A549 (cell line): ENCODE data around the gene COL13A1. TPM values are rescaled to one million over a fixed set of nuclear protein-coding genes. Genes with fewer than 3 reads are reported as not detected.
A peak's percentile ranks its signal among the peaks of the same experiment; 100 is the strongest.

Experiments
- ATAC-seq, 2 experiments: fragments of 200-7000 bp in 1 of 2; fragments of >200 bp in 1 of 2; cut with Nextera tagmentation in 1 of 2; cut with Tn5 transposase in 1 of 2; 3 replicates each; pipeline versions ENCODE4 v1.8.0 to v1.9.1; 2018 to 2020; ENCODE audit warnings: mild to moderate bottlenecking in 1 of 2, moderate library complexity in 1 of 2
- CTCF ChIA-PET: fragments of 300-600 bp; sonication (Branson Sonifier 250); formaldehyde crosslinking; extraction: SDS; loops from one replicate; lab custom pipeline; 2021; ENCODE audit warnings: antibody characterized with exemption, inconsistent platforms; lab: Yijun Ruan, JAX
- POLR2A ChIA-PET: fragments of 350-600 bp; formaldehyde crosslinking; extraction: SDS; loops from one replicate; lab custom pipeline; 2021; ENCODE audit warnings: antibody characterized with exemption, inconsistent platforms; lab: Yijun Ruan, JAX
- DNase-seq, 2 experiments: peaks; one replicate each; pipeline versions ENCODE4 v3.0.0 to v3.0.0-alpha.2; 2011 to 2016; ENCODE audit warnings: low read depth in 1 of 2, low spot score in 1 of 2
- FAIRE-seq: peaks from 2 replicates; lab custom pipeline; 2011; peaks lifted over from hg19 to GRCh38; lab: Jason Lieb, UNC
- H3K27ac ChIP-seq, 2 experiments: fragments of >200 bp; sonication (Bioruptor Twin); formaldehyde crosslinking; 3 replicates each; pipeline ENCODE4 v1.5.1; 2016 to 2017
- H3K4me1 ChIP-seq: fragments of >200 bp; sonication (Bioruptor Twin); formaldehyde crosslinking; 3 replicates; pipeline ENCODE4 v1.6.1; 2016
- H3K4me2 ChIP-seq: fragments of >200 bp; sonication (Bioruptor Twin); formaldehyde crosslinking; 3 replicates; pipeline ENCODE4 v1.6.1; 2016
- H3K4me3 ChIP-seq: fragments of >200 bp; sonication (Bioruptor Twin); formaldehyde crosslinking; 3 replicates; pipeline ENCODE4 v1.5.1; 2016
- H3K9me3 ChIP-seq: fragments of >200 bp; sonication (Bioruptor Twin); formaldehyde crosslinking; 3 replicates; pipeline ENCODE4 v1.6.1; 2016
- CTCF ChIP-seq: fragments of >200 bp; sonication (Bioruptor Twin); formaldehyde crosslinking; IDR thresholded peaks from 3 replicates; pipeline ENCODE4 v1.5.1; 2016
- ELK1 ChIP-seq: fragments of 150-350 bp; IDR thresholded peaks from 2 replicates; pipeline ENCODE4 v1.6.1; 2014; ENCODE audit warnings: low read depth, mild to moderate bottlenecking, low read length
- FOSL2 ChIP-seq, 2 experiments: fragments of 450-650 bp in 1 of 2; fragments of >200 bp in 1 of 2; sonication (Bioruptor Twin) in 1 of 2; formaldehyde crosslinking; IDR thresholded peaks; 2 replicates each; pipeline versions ENCODE4 v1.5.0 to v1.6.1; 2016 to 2020; ENCODE audit warnings: mild to moderate bottlenecking in 1 of 2, moderate library complexity in 1 of 2
- HDAC2 ChIP-seq: fragments of 200-600 bp; sonication (generic); IDR thresholded peaks from 2 replicates; pipeline ENCODE4 v1.6.1; 2016
- HES2 ChIP-seq: fragments of >200 bp; sonication (Bioruptor Twin); formaldehyde crosslinking; IDR thresholded peaks from 2 replicates; pipeline ENCODE4 v1.6.1; 2016
- HOXB5 ChIP-seq: fragments of 250-450 bp; sonication (Bioruptor Pico); IDR thresholded peaks from 2 replicates; pipeline ENCODE4 v1.5.0; 2020; ENCODE audit warnings: mild to moderate bottlenecking, moderate library complexity
- KDM5A ChIP-seq: fragments of 200-600 bp; sonication (generic); IDR thresholded peaks from 2 replicates; pipeline ENCODE4 v1.6.1; 2016; ENCODE audit warnings: antibody characterized with exemption, mild to moderate bottlenecking
- NFE2L2 ChIP-seq: fragments of 150-350 bp; conservative IDR thresholded peaks from 2 replicates; pipeline ENCODE4 v1.6.1; 2014; ENCODE audit warnings: low read length
- PHF8 ChIP-seq: fragments of 200-600 bp; sonication (generic); IDR thresholded peaks from 2 replicates; pipeline ENCODE4 v1.6.1; 2016; ENCODE audit warnings: low read depth, mild to moderate bottlenecking, antibody characterized with exemption, moderate library complexity, borderline replicate concordance
- RAD21 ChIP-seq, 2 experiments: fragments of >200 bp in 1 of 2; sonication (Bioruptor Twin) in 1 of 2; formaldehyde crosslinking in 1 of 2; IDR thresholded peaks in 1 of 2; conservative IDR thresholded peaks in 1 of 2; 2 replicates in 1 of 2; 3 replicates in 1 of 2; pipeline ENCODE4 v1.6.1; 2012 to 2018; ENCODE audit warnings: inconsistent platforms in 1 of 2
- RFX5 ChIP-seq: fragments of 450-650 bp; IDR thresholded peaks from 2 replicates; pipeline ENCODE4 v1.7.1; 2014; ENCODE audit warnings: antibody characterized with exemption, mild to moderate bottlenecking, moderate library complexity
- SMC3 ChIP-seq: fragments of >200 bp; sonication (Bioruptor Twin); formaldehyde crosslinking; IDR thresholded peaks from 3 replicates; pipeline ENCODE4 v1.6.1; 2018; ENCODE audit warnings: inconsistent platforms
- ZC3H11A ChIP-seq: fragments of 450-650 bp; IDR thresholded peaks from 2 replicates; pipeline ENCODE4 v1.6.1; 2014; ENCODE audit warnings: antibody characterized with exemption, mild to moderate bottlenecking
- WGBS: methylation state at CpG from one replicate; pipeline ENCODE4 v1.1.6; 2017; ENCODE audit errors: missing lambda C conversion rate; 5-methylcytosine and 5-hydroxymethylcytosine counted together
- polyA plus RNA-seq, 4 experiments: library from polyadenylated mRNA; depleted of rRNA in 3 of 4; stranded (reverse); fragments of >200 nt; fragmentation: RNase III in 1 of 4; extraction: RNeasy Plus Mini Kit Qiagen cat#74134 plus additional on column Dnase treatment in 1 of 4; gene quantifications; 2 replicates in 3 of 4; 3 replicates in 1 of 4; pipeline ENCODE4 v1.2.3, GENCODE V29; 2011 to 2017

Gene COL13A1
- polyA plus RNA-seq, 2 of the 4 experiments (the other 2 are of a cell fraction) = 0.08 to 0.27 TPM

GRCh38 chr10:69956741-69957230 is 155.1 kb downstream of the COL13A1 start (continued):
- no peak for TF ChIP-seq ELK1
- no peak for TF ChIP-seq KDM5A

- no peaks in the 10 kb centered on the region for H3K9me3 ChIP-seq
- H3K27ac ChIP-seq = no peak overlapping the region
- ChIA-PET CTCF (interaction anchor here (0.6 to 3.4 kb wide), 57 partner anchors 8 to 496 kb away, joined by 3 to 28 read pairs (median 5); partner anchors contain the start of genes MACROH2A2 and TYSND1), POLR2A (no interaction called here)
- no peak overlapping the region for H3K4me3 ChIP-seq
- H3K4me1 ChIP-seq = no peaks in the 10 kb centered on the region
- no peak for ATAC-seq
- TF ChIP-seq HES2 (no peak), HOXB5 (CRISPR knock-in tag) (no peak), ZC3H11A (no peak), RFX5 (no peak), ELK1 (no peak), NFE2L2 (no peak)
- 42% methylated on average over 7 of the region's 7 CpGs for WGBS
- no peak overlapping the region for H3K4me2 ChIP-seq
- DNase-seq = no peak
- FAIRE-seq = no peak
Measured at GRCh38 chr10:69957241-69957885, 155.7 kb downstream of the COL13A1 start.

- Histone ChIP-seq H3K4me3 (no peak overlapping the region), H3K27ac (no peak overlapping the region), H3K4me1 (no peaks in the 10 kb centered on the region), H3K4me2 (no peak overlapping the region), H3K9me3 (no peaks in the 10 kb centered on the region)
- TF ChIP-seq FOSL2 (IDR thresholded peaks at IDR 0.05) = no peak
- no peak for TF ChIP-seq FOSL2 (CRISPR knock-in tag; IDR thresholded peaks at IDR 0.05)
- peak; percentile 47 to 71; a peak in 4 of 5 replicates for TF ChIP-seq RAD21 (conservative IDR thresholded peaks at IDR 0.05 in 1 of 2, IDR thresholded peaks at IDR 0.05 in 1 of 2)
- peak; percentile 44; the same call in 2 of the 3 replicates for TF ChIP-seq SMC3
- no peak for TF ChIP-seq HDAC2
- peak; percentile 69 for TF ChIP-seq CTCF
- no peak for TF ChIP-seq PHF8
- CTCF ChIA-PET = interaction anchor here (0.6 to 3.4 kb wide), 78 partner anchors 9 to 496 kb away, joined by 3 to 28 read pairs (median 4); partner anchors contain the start of gene MACROH2A2
- ATAC-seq (peak; percentile 47 to 87; a peak in 5 of 6 replicates), DNase-seq (peak; percentile 61 to 82), FAIRE-seq (no peak)
- 58% methylated on average over 6 of the region's 6 CpGs for WGBS
- POLR2A ChIA-PET = interaction anchor here (0.6 kb wide), 1 partner anchor 188 kb away, joined by 3 read pairs; the partner anchor contains the start of gene TYSND1
Measured at GRCh38 chr10:69957886-69958555, 156.3 kb downstream of the COL13A1 start.
